ENCODE measurements around the gene PPA1.
"Not testable (repeated sequence)": the region's sequence is repeated elsewhere in the genome, so short reads cannot be mapped to it uniquely, and the experiment has no call there.

PPA1 gene

DNA sequence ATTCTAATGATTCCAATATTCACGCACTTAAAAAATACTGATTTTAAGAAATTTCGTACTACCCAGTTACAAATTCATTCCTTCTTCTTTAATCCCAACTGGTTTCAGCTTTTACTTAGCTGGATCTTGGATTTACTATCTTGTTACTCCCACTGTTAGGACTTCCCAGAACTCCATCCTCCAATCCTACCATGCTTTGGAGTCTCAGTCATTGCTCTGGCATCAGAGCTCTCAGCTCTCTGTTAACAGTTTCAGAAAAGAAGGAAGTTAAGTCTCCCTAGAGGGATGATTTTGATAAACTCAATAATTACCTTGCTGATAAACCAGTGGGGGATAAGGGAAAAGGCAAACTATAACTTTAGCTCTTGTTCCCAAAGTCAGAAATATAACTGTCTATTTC is 9.5 kb downstream of the PPA1 start:
- H3K4me3 ChIP-seq (ENCODE audit: low read depth, low read length), result no peak overlapping the region
- DNase-seq (ENCODE audit: low read depth), result no peak
- TF ChIP-seq, protein P1, sequence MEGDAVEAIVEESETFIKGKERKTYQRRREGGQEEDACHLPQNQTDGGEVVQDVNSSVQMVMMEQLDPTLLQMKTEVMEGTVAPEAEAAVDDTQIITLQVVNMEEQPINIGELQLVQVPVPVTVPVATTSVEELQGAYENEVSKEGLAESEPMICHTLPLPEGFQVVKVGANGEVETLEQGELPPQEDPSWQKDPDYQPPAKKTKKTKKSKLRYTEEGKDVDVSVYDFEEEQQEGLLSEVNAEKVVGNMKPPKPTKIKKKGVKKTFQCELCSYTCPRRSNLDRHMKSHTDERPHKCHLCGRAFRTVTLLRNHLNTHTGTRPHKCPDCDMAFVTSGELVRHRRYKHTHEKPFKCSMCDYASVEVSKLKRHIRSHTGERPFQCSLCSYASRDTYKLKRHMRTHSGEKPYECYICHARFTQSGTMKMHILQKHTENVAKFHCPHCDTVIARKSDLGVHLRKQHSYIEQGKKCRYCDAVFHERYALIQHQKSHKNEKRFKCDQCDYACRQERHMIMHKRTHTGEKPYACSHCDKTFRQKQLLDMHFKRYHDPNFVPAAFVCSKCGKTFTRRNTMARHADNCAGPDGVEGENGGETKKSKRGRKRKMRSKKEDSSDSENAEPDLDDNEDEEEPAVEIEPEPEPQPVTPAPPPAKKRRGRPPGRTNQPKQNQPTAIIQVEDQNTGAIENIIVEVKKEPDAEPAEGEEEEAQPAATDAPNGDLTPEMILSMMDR (IDR thresholded peaks at IDR 0.05; ENCODE audit: low read depth, low read length, missing control alignments), result no peak

DNA sequence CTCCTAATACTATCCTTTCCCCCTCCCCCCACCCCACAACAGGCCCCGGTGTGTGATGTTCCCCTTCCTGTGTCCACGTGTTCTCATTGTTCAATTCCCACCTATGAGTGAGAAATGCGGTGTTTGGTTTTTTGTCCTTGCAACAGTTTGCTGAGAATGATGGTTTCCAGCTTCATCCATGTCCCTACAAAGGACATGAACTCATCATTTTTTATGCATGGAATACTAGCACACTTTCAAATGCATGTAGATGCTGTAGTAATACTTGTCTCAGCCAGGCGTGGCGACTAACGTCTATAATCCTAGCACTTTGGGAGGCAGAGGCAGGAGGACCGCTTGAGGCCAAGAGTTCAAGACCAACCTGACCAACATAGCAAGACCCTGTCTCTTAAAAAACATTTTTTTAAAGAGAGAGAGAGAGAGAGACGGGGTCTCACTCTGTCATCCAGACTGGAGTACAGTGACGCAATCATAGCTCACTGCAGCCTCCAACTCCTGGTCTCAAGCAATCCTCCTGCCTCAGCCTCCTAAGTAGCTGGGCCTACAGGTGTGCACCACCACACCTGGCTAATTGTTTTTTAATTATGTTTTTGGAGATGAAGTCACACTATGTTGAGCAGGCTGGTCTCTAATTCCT is 10.3 kb downstream of the PPA1 start:
- not testable (repeated sequence) for DNase-seq (ENCODE audit: low read depth)

DNA sequence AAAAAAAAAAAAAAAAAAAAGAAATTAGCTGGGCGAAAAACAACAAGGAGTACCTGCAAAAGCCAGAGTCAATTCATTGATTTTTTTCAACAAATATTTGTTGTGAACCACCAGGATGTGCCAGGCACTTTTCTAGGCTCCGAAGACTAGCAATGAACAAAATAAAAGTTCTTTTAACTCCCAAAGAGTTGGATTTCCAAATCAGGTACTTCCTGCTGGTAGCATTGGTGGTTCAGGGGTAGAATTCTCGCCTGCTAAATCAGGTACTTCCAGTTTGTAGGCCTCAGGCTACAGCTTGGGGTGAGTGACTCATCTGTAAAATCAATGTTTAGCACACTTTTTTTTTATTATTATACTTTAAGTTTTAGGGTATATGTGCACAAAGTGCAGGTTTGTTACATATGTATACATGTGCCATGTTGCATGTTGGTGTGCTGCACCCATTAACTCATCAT is 10.9 kb downstream of the PPA1 start:
- no peak for DNase-seq (ENCODE audit: low read depth)
- TF ChIP-seq, protein P1 (IDR thresholded peaks at IDR 0.05; ENCODE audit: low read depth, low read length, missing control alignments), result no peak
- no peak overlapping the region for H3K4me3 ChIP-seq (ENCODE audit: low read depth, low read length)

More for the DNA sequence above, 10.3 kb downstream of the PPA1 start:
- H3K4me3 ChIP-seq (ENCODE audit: low read depth, low read length), result not testable (repeated sequence)

DNA sequence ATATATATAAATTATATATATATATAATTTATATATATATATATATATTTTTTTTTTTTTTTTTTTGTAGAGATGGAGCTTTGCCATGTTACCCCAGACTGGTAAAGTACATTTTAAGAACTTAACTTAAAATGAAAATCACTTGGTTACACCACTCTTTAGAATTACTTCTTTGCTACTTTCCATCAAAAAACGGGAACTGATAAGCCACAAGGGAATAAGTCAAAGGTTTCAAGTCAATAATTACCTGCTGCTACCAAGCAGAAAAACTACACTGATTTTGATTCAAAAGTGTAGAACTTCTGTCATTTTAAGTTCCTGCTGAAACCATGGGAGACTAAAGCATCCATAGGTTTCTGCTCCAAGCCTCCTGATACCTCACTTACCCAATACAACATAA is 12.2 kb downstream of the PPA1 start:
- H3K4me3 ChIP-seq (ENCODE audit: low read depth, low read length), result no peak overlapping the region
- TF ChIP-seq, protein P1 (IDR thresholded peaks at IDR 0.05; ENCODE audit: low read depth, low read length, missing control alignments), result no peak
- DNase-seq (ENCODE audit: low read depth), result no peak

DNA sequence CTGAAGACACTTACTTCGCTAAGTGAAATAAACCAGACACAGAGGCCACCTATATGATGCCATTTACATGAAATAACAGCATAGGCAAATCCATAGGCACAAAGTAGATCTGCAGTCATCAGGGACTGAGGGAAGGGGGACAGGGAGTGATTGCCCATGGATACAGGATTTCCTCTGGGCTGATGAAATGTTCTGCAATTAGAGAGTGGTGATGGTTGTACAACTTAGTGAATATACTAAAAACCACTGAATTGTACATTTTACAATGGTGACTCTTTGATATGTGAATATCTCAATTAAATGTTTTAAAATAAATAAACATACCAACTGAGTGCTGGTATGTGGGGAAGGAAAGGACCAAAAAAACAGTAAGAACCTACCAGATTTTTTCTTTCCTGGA is 20.4 kb downstream of the PPA1 start:
- no peak for DNase-seq (ENCODE audit: low read depth)
- H3K4me3 ChIP-seq (ENCODE audit: low read depth, low read length), result no peak overlapping the region
- TF ChIP-seq, protein P1 (IDR thresholded peaks at IDR 0.05; ENCODE audit: low read depth, low read length, missing control alignments), result no peak

DNA sequence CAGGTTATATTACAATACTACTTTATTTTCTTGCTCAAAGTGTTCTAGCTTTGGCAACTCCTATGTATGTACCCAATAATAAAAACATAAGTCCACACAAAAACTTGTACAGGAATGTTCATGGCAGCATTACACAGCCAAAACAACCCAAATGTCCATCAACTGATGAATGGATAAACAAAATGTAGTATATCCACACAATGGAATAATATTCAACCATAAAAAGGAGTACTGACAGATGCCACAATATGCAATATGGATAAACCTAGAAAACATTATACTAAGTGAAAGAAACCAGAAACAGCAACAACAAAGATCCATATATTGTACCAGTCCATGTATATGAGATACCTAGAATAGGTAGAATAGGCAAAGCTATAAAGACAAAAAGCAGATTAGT is 21.0 kb downstream of the PPA1 start:
- H3K4me3 ChIP-seq (ENCODE audit: low read depth, low read length), result no peak overlapping the region
- DNase-seq (ENCODE audit: low read depth), result no peak
- TF ChIP-seq, protein P1 (IDR thresholded peaks at IDR 0.05; ENCODE audit: low read depth, low read length, missing control alignments), result no peak

DNA sequence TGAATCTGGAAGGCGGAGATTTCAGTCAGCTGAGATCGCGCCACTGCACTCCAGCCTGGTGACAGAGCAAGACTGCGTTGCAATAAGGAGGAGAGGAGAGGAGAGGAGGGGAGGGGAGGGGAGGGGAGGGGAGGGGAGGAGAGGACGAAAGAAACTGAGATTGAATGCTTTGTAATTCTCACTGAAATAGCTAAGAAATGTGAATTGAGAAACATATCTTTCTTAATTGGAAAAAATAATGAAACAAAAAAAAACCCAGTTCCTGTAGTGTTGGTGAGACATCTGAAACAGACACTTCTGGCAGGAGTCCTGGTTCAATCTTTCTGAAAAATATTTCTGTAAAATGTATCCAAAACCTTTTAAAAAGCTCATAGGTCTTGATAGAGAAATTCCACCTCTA is 26.5 kb downstream of the PPA1 start:
- H3K4me3 ChIP-seq (ENCODE audit: low read depth, low read length), result no peak overlapping the region
- no peak for DNase-seq (ENCODE audit: low read depth)
- TF ChIP-seq, protein P1 (IDR thresholded peaks at IDR 0.05; ENCODE audit: low read depth, low read length, missing control alignments), result no peak

All from GM12864 (cell line).